Mesendoderm (in vitro differentiated cells): ENCODE results near the gene RNF31.

ENCODE experiments used
- DNase-seq: peaks from one replicate; pipeline ENCODE4 v3.0.0; 2013
- H2AK5ac ChIP-seq: 2 replicates; pipeline ENCODE4 v1.6.1; 2013; ENCODE audit warnings: low read length, inconsistent platforms
- H2BK120ac ChIP-seq: 2 replicates; pipeline ENCODE4 v1.6.1; 2013; ENCODE audit warnings: low read depth, mild to moderate bottlenecking, low read length, moderate library complexity, mixed read lengths
- H2BK15ac ChIP-seq: replicated peaks from 2 replicates; pipeline ENCODE4 v1.6.1; 2013; ENCODE audit warnings: low read depth, mild to moderate bottlenecking, moderate library complexity
- H2BK5ac ChIP-seq: 2 replicates; pipeline ENCODE4 v1.6.1; 2013; ENCODE audit warnings: low read length, inconsistent platforms
- H3K18ac ChIP-seq: 2 replicates; pipeline ENCODE4 v1.6.1; 2013; ENCODE audit warnings: mild to moderate bottlenecking, low read length, mixed read lengths
- H3K23ac ChIP-seq: one replicate; pipeline ENCODE4 v1.6.1; 2013; ENCODE audit warnings: low read length
- H3K27ac ChIP-seq: 2 replicates; pipeline ENCODE4 v1.5.1; 2013; ENCODE audit warnings: low read depth, mild to moderate bottlenecking, inconsistent platforms, low read length, moderate library complexity
- H3K27me3 ChIP-seq: 2 replicates; pipeline ENCODE4 v1.6.1; 2013; ENCODE audit warnings: low read length, control low read depth, mild to moderate bottlenecking, inconsistent platforms; ENCODE audit not compliant: insufficient read depth, poor library complexity
- H3K36me3 ChIP-seq: 2 replicates; pipeline ENCODE4 v1.6.1; 2013; ENCODE audit warnings: low read length, inconsistent platforms; ENCODE audit not compliant: control insufficient read depth, insufficient read depth
- H3K4ac ChIP-seq: one replicate; pipeline ENCODE4 v1.6.1; 2013; ENCODE audit warnings: low read depth, mild to moderate bottlenecking, low read length, moderate library complexity
- H3K4me1 ChIP-seq: 2 replicates; pipeline ENCODE4 v1.6.1; 2013; ENCODE audit warnings: low read depth, low read length, inconsistent platforms; ENCODE audit not compliant: control insufficient read depth
- H3K4me2 ChIP-seq: 2 replicates; pipeline ENCODE4 v1.6.1; 2013; ENCODE audit warnings: low read length
- H3K4me3 ChIP-seq: 2 replicates; pipeline ENCODE4 v1.5.1; 2013; ENCODE audit warnings: mild to moderate bottlenecking, low read length
- H3K56ac ChIP-seq: one replicate; pipeline ENCODE4 v1.6.1; 2013; ENCODE audit warnings: low read length
- H3K79me1 ChIP-seq: 2 replicates; pipeline ENCODE4 v1.6.1; 2013; ENCODE audit warnings: low read length, inconsistent platforms
- H3K79me2 ChIP-seq: 2 replicates; pipeline ENCODE4 v1.6.1; 2013; ENCODE audit warnings: mild to moderate bottlenecking, low read length; ENCODE audit not compliant: control insufficient read depth, insufficient read depth
- H3K9ac ChIP-seq: 2 replicates; pipeline ENCODE4 v1.6.1; 2013; ENCODE audit warnings: low read length, inconsistent platforms
- H4K5ac ChIP-seq: one replicate; pipeline ENCODE4 v1.6.1; 2013; ENCODE audit warnings: low read length
- H4K8ac ChIP-seq: one replicate; pipeline ENCODE4 v1.6.1; 2013; ENCODE audit warnings: low read depth, mild to moderate bottlenecking, control low read depth, low read length, moderate library complexity
- WGBS: extraction: QIAGEN DNeasy Blood & Tissue Kit; methylation state at CpG from one replicate; pipeline ENCODE4 v1.1.7; 2013; ENCODE audit warnings: low lambda C conversion rate, missing lambda C conversion rate; ENCODE audit not compliant: insufficient coverage; ENCODE audit errors: extremely low coverage; 5-methylcytosine and 5-hydroxymethylcytosine counted together

RNF31 gene

DNA sequence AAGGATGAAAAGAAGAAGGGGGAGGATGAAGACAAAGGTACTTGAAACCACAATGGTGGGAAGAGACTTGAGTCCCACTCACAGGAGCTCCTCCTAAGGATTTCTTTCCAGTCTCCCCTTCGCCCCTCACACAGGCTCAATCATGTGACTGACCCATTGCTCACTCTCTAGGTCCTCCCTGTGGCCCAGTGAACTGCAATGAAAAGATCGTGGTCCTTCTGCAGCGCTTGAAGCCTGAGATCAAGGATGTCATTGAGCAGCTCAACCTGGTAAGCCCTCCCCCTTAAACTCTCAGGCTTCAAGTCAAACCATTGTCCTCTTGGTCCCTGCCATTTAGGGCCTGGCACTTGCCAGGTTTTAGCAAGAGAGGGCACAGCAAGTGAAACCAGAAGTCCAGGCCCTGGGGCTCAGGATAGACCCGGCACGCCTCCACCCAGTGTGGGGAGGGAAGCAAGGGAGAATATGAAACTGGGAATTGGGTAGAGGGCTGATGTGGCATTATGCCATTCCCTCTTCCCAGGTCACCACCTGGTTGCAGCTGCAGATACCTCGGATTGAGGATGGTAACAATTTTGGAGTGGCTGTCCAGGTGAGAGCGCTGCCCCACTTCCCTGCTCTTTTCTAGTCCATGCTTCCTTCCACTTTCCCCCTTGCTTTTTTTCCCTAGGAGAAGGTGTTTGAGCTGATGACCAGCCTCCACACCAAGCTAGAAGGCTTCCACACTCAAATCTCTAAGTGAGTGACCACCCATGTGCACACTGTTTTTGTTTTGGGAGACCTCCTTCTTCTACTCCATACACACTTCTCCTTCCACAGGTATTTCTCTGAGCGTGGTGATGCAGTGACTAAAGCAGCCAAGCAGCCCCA, 9.5 kb upstream of the RNF31 start:
- WGBS = no CpG with 5 or more reads among the region's 8 CpGs

GRCh38 chr14:24138396-24139271, 8.7 kb upstream of the RNF31 start:
- no peak overlapping the region for H2AK5ac ChIP-seq
- no peak overlapping the region for H3K9ac ChIP-seq
- no peak overlapping the region for H3K4me2 ChIP-seq
- no peak overlapping the region for H3K18ac ChIP-seq
- peaks cover 5% of the 10 kb centered on the region for H3K36me3 ChIP-seq
- H2BK15ac ChIP-seq = no peak overlapping the region
- no peak overlapping the region for H3K56ac ChIP-seq
- no peak overlapping the region for H3K4me3 ChIP-seq
- no peak overlapping the region for H4K8ac ChIP-seq
- H3K23ac ChIP-seq = no peak overlapping the region
- no peak for DNase-seq
- peaks cover 9% of the 10 kb centered on the region for H3K79me1 ChIP-seq
- peaks cover 13% of the 10 kb centered on the region for H3K79me2 ChIP-seq
- no CpG with 5 or more reads among the region's 13 CpGs for WGBS
- H4K5ac ChIP-seq = no peak overlapping the region
- no peak overlapping the region for H2BK5ac ChIP-seq
- no peak overlapping the region for H3K4ac ChIP-seq
- H3K4me1 ChIP-seq = peaks cover 4% of the 10 kb centered on the region
- no peaks in the 10 kb centered on the region for H3K27me3 ChIP-seq
- no peak overlapping the region for H2BK120ac ChIP-seq
- H3K27ac ChIP-seq = no peak overlapping the region

More for the DNA sequence above, 9.5 kb upstream of the RNF31 start:
- H3K36me3 ChIP-seq = peaks cover 5% of the 10 kb centered on the region
- H3K18ac ChIP-seq = no peak overlapping the region
- H3K27me3 ChIP-seq = no peaks in the 10 kb centered on the region
- no peak overlapping the region for H3K9ac ChIP-seq
- H2BK120ac ChIP-seq = no peak overlapping the region
- no peak overlapping the region for H4K5ac ChIP-seq
- DNase-seq = no peak
- H3K4me1 ChIP-seq = peaks cover 4% of the 10 kb centered on the region
- no peak overlapping the region for H3K4me3 ChIP-seq
- no peak overlapping the region for H3K23ac ChIP-seq
- H4K8ac ChIP-seq = no peak overlapping the region
- no peak overlapping the region for H3K27ac ChIP-seq
- H3K4me2 ChIP-seq = no peak overlapping the region
- peaks cover 13% of the 10 kb centered on the region for H3K79me2 ChIP-seq
- no peak overlapping the region for H2AK5ac ChIP-seq
- no peak overlapping the region for H2BK5ac ChIP-seq
- H3K4ac ChIP-seq = no peak overlapping the region
- peaks cover 9% of the 10 kb centered on the region for H3K79me1 ChIP-seq
- no peak overlapping the region for H2BK15ac ChIP-seq
- no peak overlapping the region for H3K56ac ChIP-seq

- H3K4ac ChIP-seq = no peak overlapping the region
- no peak overlapping the region for H4K5ac ChIP-seq
- H3K79me1 ChIP-seq = peaks cover 9% of the 10 kb centered on the region
- no peak overlapping the region for H4K8ac ChIP-seq
- H3K18ac ChIP-seq = no peak overlapping the region
- DNase-seq = no peak
- no peak overlapping the region for H2BK120ac ChIP-seq
- no peak overlapping the region for H2BK15ac ChIP-seq
- H3K9ac ChIP-seq = peak overlapping the region; percentile 36
- no peak overlapping the region for H3K27ac ChIP-seq
- H3K36me3 ChIP-seq = peaks cover 5% of the 10 kb centered on the region
- peaks cover 4% of the 10 kb centered on the region for H3K4me1 ChIP-seq
- H3K4me3 ChIP-seq = no peak overlapping the region
- H3K56ac ChIP-seq = peak overlapping the region; percentile 38
- WGBS = no CpG with 5 or more reads among the region's 9 CpGs
- peaks cover 13% of the 10 kb centered on the region for H3K79me2 ChIP-seq
- no peak overlapping the region for H2BK5ac ChIP-seq
- H2AK5ac ChIP-seq = no peak overlapping the region
- H3K4me2 ChIP-seq = no peak overlapping the region
- no peak overlapping the region for H3K23ac ChIP-seq
- no peaks in the 10 kb centered on the region for H3K27me3 ChIP-seq
Measured at GRCh38 chr14:24139272-24139934, 7.9 kb upstream of the RNF31 start.

DNA sequence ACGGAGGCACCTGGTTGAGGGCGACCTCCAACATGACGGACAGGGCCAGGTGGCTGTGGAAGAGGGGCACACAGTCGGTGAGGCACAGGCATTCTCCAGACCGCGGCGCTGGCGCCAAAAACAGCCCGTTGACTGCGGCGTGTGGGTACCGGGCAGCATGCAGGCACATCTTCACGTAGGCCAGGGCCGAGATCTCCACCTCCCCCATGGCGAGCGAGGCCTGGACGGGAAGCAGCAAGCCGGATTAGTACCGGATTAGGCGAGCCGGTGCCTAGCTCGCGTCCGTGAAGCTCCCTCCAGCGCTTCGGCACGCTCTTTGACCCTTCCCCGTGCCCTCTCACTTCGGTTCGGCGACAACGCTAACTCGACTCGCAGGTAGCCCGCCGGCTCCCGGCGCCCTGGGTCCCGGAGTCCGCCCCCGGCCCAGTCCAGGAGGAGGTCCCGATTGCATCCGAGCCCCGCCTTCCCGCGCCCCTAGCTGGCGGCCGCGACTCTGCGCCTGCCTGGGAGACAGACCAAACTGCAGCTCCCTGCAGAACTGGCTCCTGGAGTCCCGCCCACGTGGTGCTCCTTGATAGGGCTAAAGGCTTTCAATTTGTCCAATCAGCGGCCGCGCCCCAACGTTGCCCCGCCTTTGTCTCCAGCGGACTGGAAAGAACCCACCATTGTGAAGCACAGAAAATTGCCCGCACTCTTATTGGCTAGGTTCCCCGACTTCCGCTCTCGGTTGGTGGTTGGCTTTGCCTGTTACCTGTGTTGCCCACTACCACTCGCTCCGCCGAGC, 6.0 kb upstream of the RNF31 start, which contains the start of gene EMC9:
Gene EMC9 (minus strand): TSS at position 495 of the 784 bp plus-strand sequence. CDS start 287 bp downstream, at position 208.
- peak within 1 kb of the TSS; percentile 95 for H3K27ac ChIP-seq
- no peak within 1 kb of the TSS for H2BK15ac ChIP-seq
- no CpG with 5 or more reads among the region's 65 CpGs for WGBS
- H3K4me2 ChIP-seq = peak within 1 kb of the TSS; percentile 91
- no peak within 1 kb of the TSS for H4K5ac ChIP-seq
- peak within 1 kb of the TSS; percentile 100 for H3K9ac ChIP-seq
- H2BK5ac ChIP-seq = peak within 1 kb of the TSS; percentile 99
- DNase-seq = peak; percentile 100
- H3K27me3 ChIP-seq = no peaks in the 10 kb centered on the region
- H3K56ac ChIP-seq = peak within 1 kb of the TSS; percentile 100
- H4K8ac ChIP-seq = peak within 1 kb of the TSS; percentile 31
- H3K79me1 ChIP-seq = peaks cover 13% of the 10 kb centered on the region
- peak within 1 kb of the TSS; percentile 74 for H3K23ac ChIP-seq
- H3K4ac ChIP-seq = peak within 1 kb of the TSS; percentile 49
- H3K36me3 ChIP-seq = peaks cover 5% of the 10 kb centered on the region
- H3K4me3 ChIP-seq = peak within 1 kb of the TSS; percentile 98
- peak within 1 kb of the TSS; percentile 64 for H2AK5ac ChIP-seq
- peak within 1 kb of the TSS; percentile 63 for H3K18ac ChIP-seq
- peaks cover 9% of the 10 kb centered on the region for H3K4me1 ChIP-seq
- peaks cover 13% of the 10 kb centered on the region for H3K79me2 ChIP-seq
- H2BK120ac ChIP-seq = no peak within 1 kb of the TSS

DNA sequence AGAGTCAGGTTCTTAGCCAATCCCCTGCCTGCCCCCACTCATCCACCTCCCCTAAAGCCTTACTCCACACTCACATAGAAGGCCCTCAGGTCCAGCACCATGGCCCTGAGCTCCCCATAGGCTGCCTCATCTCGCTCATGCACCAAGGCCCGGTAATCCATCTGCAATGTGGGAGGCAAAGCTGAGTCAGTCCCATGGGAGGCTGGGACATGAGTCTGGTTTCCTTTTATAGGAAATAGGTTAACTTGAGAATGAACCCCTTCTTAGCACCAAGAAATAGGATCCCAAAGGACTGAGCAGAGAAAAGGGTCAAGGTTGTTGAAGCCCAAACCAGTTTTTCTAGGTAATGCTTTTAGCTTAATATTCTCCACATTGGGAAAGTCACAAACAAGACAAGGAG, 3.8 kb upstream of the RNF31 start:
- Histone ChIP-seq H2BK120ac (no peak overlapping the region), H3K56ac (no peak overlapping the region)
- no CpG with 5 or more reads among the region's 2 CpGs for WGBS

More for the DNA sequence above, 3.8 kb upstream of the RNF31 start:
- H3K36me3 ChIP-seq = peaks cover 4% of the 10 kb centered on the region
- H2AK5ac ChIP-seq = no peak overlapping the region
- no peak overlapping the region for H3K23ac ChIP-seq
- H3K27ac ChIP-seq = no peak overlapping the region
- H3K4me1 ChIP-seq = peaks cover 10% of the 10 kb centered on the region
- no peaks in the 10 kb centered on the region for H3K27me3 ChIP-seq
- H3K79me2 ChIP-seq = peaks cover 24% of the 10 kb centered on the region
- no peak overlapping the region for H2BK5ac ChIP-seq
- H3K18ac ChIP-seq = no peak overlapping the region
- H2BK15ac ChIP-seq = no peak overlapping the region
- no peak overlapping the region for H3K4me3 ChIP-seq
- H3K79me1 ChIP-seq = peaks cover 21% of the 10 kb centered on the region
- no peak overlapping the region for H4K5ac ChIP-seq
- no peak for DNase-seq
- no peak overlapping the region for H4K8ac ChIP-seq
- H3K4ac ChIP-seq = no peak overlapping the region
- no peak overlapping the region for H3K4me2 ChIP-seq
- no peak overlapping the region for H3K9ac ChIP-seq
